Prostate gland (tissue), 2 donors: ENCODE results near the gene SYCE3. TPM values are rescaled to one million over a fixed set of nuclear protein-coding genes. Genes with fewer than 3 reads are reported as not detected.

Experiments used
- DNase-seq: peaks from one replicate; pipeline ENCODE4 v3.0.0-alpha.2; 2019; ENCODE audit warnings: low spot score
- H3K27ac ChIP-seq, 2 donors: fragments of 200-600 bp; sonication (generic); 2 replicates each; pipeline ENCODE4 v1.5.1; 2017 to 2019
- H3K27me3 ChIP-seq: fragments of 200-600 bp; sonication (generic); replicated peaks from 2 replicates; pipeline ENCODE4 v1.5.1; 2019; ENCODE audit not compliant: insufficient read depth
- H3K36me3 ChIP-seq, 2 donors: fragments of 200-600 bp; sonication (generic); 1 replicate in 1 of 2; 2 replicates in 1 of 2; pipeline versions ENCODE4 v1.5.1 to v1.8.1; 2017 to 2019
- H3K4me1 ChIP-seq: fragments of 200-600 bp; sonication (generic); replicated peaks from 2 replicates; pipeline ENCODE4 v1.5.1; 2019
- H3K4me3 ChIP-seq, 2 donors: fragments of 200-600 bp; sonication (generic); 2 replicates each; pipeline ENCODE4 v1.5.1; 2017 to 2019
- H3K9me3 ChIP-seq: fragments of 200-600 bp; sonication (generic); 2 replicates; pipeline ENCODE4 v1.5.1; 2017
- CTCF ChIP-seq, 4 experiments: fragments of 200-600 bp in 2 of 4; fragments of 450-650 bp in 2 of 4; sonication (generic) in 2 of 4; IDR thresholded peaks; 1 replicate in 3 of 4; 2 replicates in 1 of 4; pipeline ENCODE4 v1.5.1; 2016 to 2019; ENCODE audit warnings: antibody characterized with exemption in 4 of 4, mild to moderate bottlenecking in 2 of 4, moderate library complexity in 2 of 4
- POLR2A ChIP-seq: fragments of 450-650 bp; IDR thresholded peaks from one replicate; pipeline ENCODE4 v1.6.1; 2016; ENCODE audit warnings: antibody characterized with exemption, mild to moderate bottlenecking
- POLR2AphosphoS5 ChIP-seq: sonication (generic); formaldehyde crosslinking; IDR thresholded peaks from one replicate; pipeline ENCODE4 v1.6.1; 2017; ENCODE audit warnings: antibody characterized with exemption
- WGBS: methylation state at CpG from one replicate; pipeline ENCODE4 v1.1.5; 2018; 5-methylcytosine and 5-hydroxymethylcytosine counted together
- intact Hi-C: fragments of 100-400 bp; cut with DNase I; formaldehyde crosslinking; loops from one replicate; pipeline ENCODE4 v1.14.2; 2022
- total RNA-seq, 2 donors: library from RNA; depleted of rRNA; stranded (reverse); fragments of >200 nt; gene quantifications; one replicate each; pipeline ENCODE4 v1.1.0, GENCODE V29; 2016

SYCE3 gene
- 10 to 100 TPM in 1 of 2 donors, not detected in 1; 10.2 TPM for total RNA-seq

- WGBS: 6% methylated on average over 60 of the region's 61 CpGs
- peak; percentile 98 for DNase-seq
- H3K27me3 ChIP-seq: no peaks in the 10 kb centered on the region
- TF ChIP-seq POLR2A (peak; percentile 89), POLR2AphosphoS5 (peak; percentile 96), CTCF (IDR thresholded peaks at IDR 0.05) (peak; percentile 92 to 99 (median 97))
- no peaks in the 10 kb centered on the region for H3K9me3 ChIP-seq
- no peaks in the 10 kb centered on the region for H3K4me1 ChIP-seq
- intact Hi-C loops: no loop called here
- no peaks in the 10 kb centered on the region for H3K36me3 ChIP-seq
- peak within 1 kb of the TSS; percentile 79 to 85 for H3K27ac ChIP-seq
- H3K4me3 ChIP-seq: peak within 1 kb of the TSS; percentile 44 to 45
Measured at GRCh38 chr22:50562523-50563412, at the start of gene SYCE3. Gene SYCE3, minus strand, starts transcription at chr22:50562919. Its CDS starts 6,514 bp downstream, at chr22:50556405.

- no peak for DNase-seq
- H3K36me3 ChIP-seq: no peaks in the 10 kb centered on the region
- intact Hi-C loops: no loop called here
- TF ChIP-seq POLR2A (no peak), CTCF (IDR thresholded peaks at IDR 0.05) (no peak), POLR2AphosphoS5 (no peak)
- WGBS: 41% methylated on average over 6 of the region's 6 CpGs
- H3K27me3 ChIP-seq: no peaks in the 10 kb centered on the region
- no peak overlapping the region for H3K27ac ChIP-seq
- no peaks in the 10 kb centered on the region for H3K4me1 ChIP-seq
- H3K4me3 ChIP-seq: no peak overlapping the region
- H3K9me3 ChIP-seq: no peaks in the 10 kb centered on the region
Measured at GRCh38 chr22:50612168-50612527, 49.4 kb upstream of the SYCE3 start.

- TF ChIP-seq CTCF (IDR thresholded peaks at IDR 0.05): no peak
- no peak for TF ChIP-seq POLR2AphosphoS5
- TF ChIP-seq POLR2A: no peak
- no peak overlapping the region for H3K4me3 ChIP-seq
- H3K27me3 ChIP-seq: no peaks in the 10 kb centered on the region
- no peaks in the 10 kb centered on the region for H3K4me1 ChIP-seq
- 89% methylated on average over 24 of the region's 26 CpGs for WGBS
- H3K27ac ChIP-seq: no peak overlapping the region
- H3K36me3 ChIP-seq: no peaks in the 10 kb centered on the region
- intact Hi-C loops: no loop called here
- no peak for DNase-seq
- H3K9me3 ChIP-seq: no peaks in the 10 kb centered on the region
Measured at GRCh38 chr22:50611341-50612060, 48.8 kb upstream of the SYCE3 start.

GRCh38 chr22:50610581-50610980, 47.9 kb upstream of the SYCE3 start:
- 84% methylated on average over 17 of the region's 17 CpGs for WGBS
- H3K27ac ChIP-seq: no peak overlapping the region
- no peaks in the 10 kb centered on the region for H3K4me1 ChIP-seq
- H3K36me3 ChIP-seq: no peaks in the 10 kb centered on the region
- no peaks in the 10 kb centered on the region for H3K27me3 ChIP-seq
- no peak for TF ChIP-seq POLR2AphosphoS5
- no peak for TF ChIP-seq POLR2A
- TF ChIP-seq CTCF (IDR thresholded peaks at IDR 0.05): no peak
- no peak for DNase-seq
- H3K9me3 ChIP-seq: no peaks in the 10 kb centered on the region
- intact Hi-C loops: no loop called here
- no peak overlapping the region for H3K4me3 ChIP-seq
